Right lung (tissue), 5 donors: Measurements from ENCODE around the gene SYNGR2. TPM values are rescaled to one million over a fixed set of nuclear protein-coding genes. Genes with fewer than 3 reads are reported as not detected.
A peak's percentile ranks its signal among the peaks of the same experiment; 100 is the strongest.

Experiments
- DNase-seq, 2 donors: peaks; one replicate each; pipeline ENCODE4 v3.0.0-alpha.2; 2013
- polyA plus RNA-seq, 5 donors: library from polyadenylated mRNA; unstranded; fragments of 120-200 nt; gene quantifications; one replicate each; pipeline versions ENCODE4 v1.2.1 to v1.2.3, GENCODE V29; 2013; ENCODE audit warnings: inconsistent platforms in 1 of 5, low replicate concordance in 1 of 5; ENCODE audit not compliant: insufficient read length in 5 of 5, insufficient read depth in 1 of 5

Gene SYNGR2
- polyA plus RNA-seq, 5 donors, result 39.1 to 67.7 (median 43.5) TPM

DNA sequence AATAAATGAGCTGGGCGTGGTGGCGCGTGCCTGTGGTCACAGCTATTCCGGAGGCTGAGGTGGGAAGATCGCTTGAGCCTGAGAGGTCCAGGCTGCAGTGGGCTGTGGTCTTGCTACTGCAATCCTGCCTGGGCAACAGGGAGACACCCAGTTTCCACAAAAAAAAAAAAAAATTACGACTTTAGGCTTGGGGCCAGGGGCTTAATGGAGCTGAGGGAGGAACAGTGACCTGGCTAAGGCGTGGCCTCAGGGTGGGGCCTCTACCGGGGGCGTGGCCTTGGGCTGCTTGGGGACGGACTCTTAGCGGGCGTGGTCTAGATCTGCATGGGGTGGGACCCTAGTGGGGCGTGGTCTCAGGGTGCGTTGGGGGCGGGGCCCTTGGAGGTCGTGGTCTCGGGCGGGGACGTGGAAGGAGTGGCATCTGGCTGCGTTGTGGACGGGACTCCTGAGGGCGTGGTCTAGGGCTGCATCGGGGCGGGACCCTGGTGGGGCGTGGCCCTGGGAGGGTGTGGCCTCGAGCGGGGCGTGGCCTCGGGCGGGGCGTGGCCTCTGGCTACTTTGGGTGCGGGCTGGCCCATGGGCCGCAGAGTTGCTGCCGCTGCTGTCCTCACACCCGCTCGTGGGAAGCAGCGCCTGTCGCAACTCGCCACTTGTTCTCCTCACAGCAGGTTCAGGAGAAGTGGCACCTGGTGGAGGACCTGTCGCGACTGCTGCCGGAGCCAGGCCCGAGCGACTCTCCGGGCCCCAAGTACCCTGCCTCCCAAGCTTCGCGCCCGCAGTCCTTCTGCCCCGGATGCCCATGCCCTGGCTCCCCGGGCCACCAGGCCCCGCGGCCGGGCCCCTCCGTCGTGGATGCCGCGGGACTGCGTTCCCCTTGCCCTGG, 28.0 kb upstream of the SYNGR2 start:
- DNase-seq, result peak; percentile 67 to 68

DNA sequence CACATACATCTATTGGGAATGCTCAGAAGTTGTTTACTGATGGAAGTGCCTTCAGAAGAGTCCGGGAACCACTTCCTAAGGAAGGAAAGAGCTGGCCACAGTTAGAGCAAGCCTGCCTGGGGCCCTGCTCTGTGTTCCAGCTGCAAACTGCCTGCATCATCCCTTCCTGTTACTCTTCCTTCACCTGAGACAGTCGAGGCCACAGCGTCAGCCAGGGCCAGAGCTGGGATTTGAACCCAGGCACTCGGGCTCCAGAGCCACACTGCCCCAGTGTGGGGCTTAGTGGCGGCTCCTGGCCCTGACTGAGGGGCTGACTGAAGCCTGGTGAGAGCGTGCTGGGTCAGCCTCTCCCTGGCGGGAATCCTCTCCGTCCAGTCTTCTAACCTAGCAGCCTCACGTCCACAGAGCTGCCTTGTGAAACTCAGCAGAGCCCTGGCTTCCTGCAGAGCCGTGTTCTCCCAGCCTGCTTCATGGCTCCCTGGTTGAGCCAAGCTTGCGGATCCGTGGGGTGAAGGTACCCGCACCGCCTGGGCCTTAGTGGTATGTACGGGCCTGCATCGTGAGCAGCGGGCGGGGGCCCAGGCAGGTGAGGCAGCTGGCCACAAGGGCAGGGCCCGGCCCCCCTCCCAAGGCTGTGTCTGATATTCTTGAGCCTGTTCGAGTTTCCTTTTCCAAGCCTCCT, 26.8 kb upstream of the SYNGR2 start:
- no peak for DNase-seq

DNA sequence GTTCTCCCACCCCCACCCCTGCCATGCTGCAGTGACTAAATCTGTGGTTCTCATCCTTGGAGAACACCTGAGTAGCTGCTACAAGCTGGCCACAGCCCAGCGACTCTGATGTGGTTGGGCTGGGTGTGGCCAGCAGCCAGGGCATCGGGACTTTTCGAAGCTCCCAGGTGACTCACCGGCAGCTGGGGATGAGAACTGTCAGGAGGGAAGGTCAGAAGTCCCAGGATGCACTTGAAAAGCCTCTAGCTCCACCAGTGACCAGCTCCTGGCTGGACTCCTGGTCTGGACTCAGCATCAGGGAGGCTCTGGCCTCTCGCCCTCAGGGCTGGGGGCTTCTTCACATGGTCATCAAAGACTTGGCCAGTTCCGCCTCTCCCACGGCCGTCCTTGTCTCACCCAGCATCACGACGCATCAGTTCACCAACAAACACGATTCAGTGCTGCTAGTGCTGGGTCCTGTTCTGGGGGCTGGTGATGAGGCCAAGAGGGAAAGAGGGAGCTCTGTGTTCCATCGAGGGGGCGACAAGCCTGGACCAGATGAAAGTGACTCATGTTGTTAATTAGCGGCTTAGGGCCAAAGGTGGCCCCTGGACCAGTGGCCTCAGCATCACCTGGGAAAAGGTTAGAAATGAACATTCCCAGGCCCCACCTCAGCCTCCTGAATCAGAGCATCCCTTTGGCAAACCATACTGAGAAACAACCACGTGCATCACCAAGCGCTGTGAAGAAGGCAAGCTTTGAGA, 26.1 kb upstream of the SYNGR2 start:
- no peak for DNase-seq

DNA sequence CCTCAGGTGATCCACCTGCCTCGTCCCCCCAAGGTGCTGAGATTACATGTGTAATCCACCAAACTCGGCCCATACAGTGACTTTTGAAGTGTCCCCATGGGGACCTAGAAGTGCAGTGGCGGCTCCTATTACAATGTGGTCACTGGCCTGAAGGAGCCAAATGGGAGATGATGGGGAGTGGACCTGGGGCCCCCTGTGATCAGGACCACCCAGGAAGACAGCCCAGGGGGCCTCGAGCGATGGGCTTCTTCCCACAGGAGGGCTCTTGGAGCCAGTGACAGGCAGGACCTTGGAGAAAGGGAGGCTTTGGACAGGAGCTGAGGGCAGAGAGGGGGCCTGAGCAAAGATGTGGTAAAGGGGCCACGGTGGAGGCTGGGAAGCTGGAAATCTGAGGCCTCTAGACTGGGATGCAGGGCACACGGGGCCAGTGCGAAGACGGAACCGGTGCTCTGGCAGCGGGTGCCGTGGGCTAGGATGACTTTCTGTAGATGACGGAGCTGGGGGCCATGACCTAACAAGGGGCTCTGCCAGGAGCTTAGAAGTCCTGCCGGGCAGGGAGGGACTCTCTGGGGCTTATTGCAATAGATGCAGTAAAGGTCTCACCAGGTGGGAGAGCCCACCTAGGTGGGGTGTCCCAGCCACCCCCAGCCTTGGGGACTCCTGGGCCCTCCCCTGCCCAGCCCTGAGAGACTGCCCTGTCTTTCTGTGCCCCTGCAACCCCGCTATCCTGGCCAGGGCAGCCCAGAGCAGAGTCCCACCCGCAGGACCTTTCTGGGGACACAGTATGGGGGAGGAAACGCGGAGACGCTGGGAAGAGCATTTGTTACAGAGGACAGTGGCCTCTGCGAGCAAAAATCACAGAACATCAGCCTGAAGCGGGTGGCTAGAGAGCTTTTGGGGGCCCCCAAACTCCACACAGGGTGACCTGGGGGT, 24.9 kb upstream of the SYNGR2 start:
- DNase-seq, result no peak

DNA sequence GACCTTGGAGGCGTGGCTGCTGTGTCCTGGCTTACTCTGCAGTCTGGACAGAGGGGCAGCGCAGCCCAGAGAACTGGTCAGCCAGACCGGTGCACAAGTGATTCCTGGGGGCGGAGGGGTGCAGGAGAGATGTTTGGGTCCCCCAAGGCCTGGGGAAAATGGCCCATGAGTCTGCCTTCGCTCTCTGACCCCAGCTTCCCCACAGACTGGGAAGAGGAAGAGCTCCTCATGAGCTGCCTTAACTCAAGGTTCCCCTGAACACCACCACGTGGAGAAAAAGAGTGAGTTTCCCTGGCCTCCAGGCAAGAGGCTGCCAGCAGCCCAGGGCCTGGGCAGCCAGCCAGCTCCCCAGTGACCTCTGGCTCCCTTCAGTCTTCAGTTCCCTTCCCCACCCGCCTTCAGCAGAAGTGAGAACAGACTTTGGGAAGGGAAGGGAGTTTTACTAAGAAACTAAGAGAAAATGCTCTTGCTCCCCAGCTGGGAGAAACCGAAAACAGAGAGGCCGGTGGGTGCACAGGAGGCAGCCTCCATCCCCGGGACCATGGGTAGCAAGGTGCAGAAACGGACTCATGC, 24.1 kb upstream of the SYNGR2 start:
- peak; percentile 90 for DNase-seq

DNA sequence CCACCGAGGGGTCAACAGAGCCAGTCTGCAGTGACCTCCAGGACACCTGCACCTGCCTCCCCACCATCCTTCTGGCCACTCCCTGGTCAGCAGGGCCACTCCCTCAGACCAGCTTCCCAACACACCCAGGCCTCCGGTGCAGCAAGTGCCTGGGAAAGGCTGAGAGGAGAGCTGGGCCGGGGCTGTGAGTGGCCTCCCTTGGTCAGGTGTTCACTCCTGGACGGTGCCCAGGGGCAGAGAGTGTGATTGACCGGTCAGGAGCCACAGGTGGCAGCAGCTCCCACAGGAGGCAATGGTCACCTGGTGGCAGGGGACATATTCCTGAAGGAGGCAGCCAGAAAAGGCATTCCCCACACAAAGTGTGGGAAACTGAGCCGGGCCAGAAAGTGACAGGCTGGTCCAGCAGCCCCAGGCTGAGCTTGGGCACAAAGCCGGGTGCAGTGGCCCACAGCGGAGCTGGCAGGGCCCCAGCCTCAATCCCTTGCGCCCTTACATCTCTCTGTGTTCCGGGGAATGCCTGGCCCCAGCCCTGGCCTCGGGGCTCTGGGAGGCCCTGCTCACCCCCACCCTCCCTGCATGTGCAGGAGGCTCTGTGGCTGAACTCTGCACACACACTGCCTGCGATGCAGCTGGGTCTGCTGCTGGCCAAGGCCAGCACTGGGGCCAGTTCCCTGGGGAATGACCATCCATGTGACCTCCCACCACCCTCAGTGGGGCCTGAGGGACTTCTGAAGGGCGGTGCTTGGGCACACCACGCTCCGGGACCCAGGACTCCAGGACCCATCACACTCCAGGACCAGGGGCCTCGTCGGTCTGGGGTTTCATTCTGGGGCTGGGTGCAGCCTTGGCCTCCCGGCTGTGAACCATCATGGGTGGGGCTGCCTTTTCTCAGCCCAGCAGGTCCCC, 23.4 kb upstream of the SYNGR2 start:
- no peak for DNase-seq

DNA sequence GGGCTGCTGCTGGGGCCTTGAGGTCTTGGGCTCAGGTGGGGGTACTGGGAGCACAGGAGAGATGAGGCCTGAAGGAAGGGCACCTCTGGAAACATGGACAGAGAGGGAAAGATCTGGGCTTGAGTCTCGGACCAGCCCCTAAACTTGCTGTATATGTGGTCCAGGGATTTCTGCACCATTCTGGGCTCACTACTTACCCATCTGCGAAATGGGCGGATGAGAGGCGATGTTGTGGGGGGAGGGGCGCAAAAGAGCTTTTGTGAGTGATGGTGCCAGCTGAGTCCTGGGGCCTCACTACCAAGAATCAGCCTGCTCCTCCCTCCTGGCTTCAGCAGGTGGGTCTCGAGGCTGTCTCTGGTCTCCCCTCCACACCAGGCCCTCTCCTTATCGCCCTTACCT, 21.9 kb upstream of the SYNGR2 start:
- no peak for DNase-seq

DNA sequence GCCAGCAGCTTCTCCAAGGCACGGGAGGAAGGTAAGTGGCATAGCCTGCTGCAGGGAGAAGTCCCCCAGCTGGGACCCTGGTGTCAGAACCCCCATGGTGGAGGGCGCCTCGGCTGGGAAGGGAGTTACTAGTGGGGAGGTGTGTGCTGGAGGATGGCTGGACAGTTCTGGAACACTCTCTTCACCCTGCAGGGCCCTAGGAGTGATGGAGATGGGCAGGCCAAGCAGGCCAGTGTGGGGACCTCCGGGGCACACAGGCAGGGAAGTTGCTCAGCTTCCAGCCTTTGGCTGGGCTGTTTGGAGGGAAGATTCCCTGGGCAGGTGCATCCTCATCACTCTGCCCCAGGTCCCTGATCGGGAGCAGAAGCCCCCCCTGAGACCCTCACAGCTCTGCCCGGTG, 21.5 kb upstream of the SYNGR2 start:
- DNase-seq, result no peak

DNA sequence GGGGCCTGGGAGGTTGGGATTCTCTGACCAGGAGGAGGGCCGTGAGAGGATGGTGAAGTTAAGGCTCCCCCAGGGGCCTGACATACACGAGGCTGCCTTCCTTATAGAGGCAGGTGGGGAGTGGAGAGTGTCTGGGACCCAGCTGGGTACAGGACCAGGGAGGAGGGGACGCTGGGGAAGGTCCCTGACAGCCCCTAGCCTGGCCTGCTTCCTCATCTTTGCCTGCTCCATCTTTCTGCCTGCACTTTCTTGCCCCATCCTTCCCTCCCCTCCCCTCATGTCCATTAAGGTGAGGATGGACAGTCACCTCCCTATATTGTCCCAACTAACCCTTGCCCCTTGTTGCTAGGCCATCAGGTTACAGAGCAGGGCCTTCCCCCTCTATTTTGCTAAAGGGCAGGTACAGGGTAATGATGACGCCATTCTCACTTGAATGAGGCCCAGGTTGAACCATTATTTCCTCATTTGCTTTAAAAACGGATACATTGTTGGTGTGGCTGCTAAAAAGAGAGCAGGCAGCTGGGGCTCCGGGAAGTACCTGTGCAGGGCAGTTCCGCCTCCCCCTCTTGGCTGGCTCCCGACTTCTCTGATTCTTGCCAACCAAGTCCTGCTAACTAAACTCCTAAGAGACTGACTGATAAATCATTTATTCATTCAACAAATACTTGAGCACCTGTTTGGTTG, 20.9 kb upstream of the SYNGR2 start:
- DNase-seq, result no peak

DNA sequence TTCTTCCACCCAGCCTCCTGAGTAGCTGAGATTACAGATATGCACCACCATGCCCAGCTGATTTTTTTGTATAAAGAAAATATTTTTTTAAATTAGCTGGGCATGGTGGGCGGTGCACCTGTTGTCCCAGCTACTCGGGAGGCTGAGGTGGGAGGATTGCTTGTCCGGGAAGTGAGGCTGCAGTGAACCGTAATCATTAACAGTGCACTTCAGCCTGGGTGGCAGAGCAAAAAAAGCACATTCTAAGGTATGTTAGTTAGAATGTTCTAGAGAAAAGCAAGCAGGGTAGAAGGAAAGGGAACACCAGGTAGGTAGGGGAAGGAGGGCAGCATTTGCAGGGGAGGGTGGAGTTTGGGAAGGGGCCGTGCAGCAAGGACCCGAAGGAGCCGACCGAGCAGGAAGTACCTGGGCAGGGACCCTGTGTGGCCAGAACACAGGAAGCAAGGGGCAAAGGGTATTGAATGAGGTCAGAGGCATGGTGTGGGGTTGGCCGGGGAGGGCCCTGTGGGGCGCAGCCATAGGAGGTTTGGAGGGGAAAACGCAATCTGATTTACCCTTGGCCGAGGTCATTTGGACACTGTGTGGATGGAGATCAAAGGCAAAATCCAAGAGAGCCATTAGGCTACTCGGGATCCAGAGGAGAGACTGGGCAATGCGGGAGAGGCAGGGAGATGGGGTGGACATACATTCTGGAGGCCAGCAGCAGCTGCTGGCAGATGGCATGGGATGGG, 19.9 kb upstream of the SYNGR2 start:
- DNase-seq, result no peak

DNA sequence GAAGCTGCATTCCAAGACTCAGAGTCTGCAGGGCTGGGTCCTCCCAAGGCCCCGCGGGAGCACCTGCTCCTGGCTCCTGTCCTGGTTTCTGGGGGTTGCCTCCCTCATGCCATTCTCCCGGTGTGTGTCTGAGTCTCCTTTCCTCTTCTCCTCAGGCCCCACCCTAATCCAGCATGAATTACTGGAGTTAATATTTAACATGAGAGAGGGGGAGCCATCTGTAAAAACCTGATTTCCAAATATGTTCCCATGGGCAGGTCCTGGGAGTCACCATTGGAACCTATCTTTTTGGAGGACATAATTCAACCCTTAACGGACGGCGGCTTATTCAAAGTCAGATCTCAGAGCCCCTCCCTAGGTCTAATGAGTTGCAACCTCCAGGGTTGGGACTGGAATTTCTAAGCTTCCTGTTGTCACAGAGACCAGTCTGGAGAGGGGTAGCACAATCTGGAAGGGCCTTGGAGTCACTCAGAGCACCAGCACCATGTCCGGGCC, 16.8 kb upstream of the SYNGR2 start:
- no peak for DNase-seq

DNA sequence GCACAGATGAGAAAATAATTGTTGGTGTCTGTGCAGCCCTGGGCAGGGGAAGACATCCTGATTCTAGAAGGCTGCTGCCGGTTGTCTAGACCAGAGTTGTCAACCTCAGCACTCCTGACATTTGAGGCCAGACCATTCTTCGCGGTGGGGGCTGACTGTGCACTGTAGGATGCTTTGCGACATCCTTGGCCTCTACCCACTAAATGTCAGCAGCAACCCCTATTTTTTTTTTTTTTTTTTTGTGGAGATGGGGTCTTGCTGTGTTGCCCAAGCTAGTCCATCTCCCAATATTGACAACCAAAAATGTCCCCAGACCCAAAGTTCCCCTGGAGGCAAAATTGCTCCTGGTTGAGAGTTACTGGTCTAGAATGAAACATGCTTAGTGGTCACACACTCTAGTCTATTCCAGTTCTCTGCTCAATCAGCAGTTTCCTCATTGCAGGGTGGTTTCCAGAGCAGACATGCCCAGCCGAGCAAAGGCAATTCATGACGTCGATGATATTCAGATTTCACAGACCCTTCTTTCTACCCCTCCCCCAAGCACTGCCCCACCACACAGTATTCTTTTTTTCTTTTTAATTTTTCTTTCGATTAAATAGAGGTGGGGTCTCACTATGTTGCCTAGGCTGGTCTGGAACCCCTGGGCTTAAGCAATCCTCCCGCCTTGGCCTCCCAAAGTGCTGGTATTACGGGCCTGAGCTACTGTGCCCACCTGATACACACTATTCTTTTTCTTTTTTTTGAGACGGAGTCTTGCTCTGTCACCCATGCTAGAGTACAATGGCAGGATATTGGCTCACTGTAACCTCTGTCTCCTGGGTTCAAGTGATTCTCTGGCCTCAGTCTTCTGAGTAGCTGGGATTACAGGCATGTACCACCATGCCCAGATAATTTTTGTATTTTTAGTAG, 13.2 kb upstream of the SYNGR2 start:
- DNase-seq, result no peak

DNA sequence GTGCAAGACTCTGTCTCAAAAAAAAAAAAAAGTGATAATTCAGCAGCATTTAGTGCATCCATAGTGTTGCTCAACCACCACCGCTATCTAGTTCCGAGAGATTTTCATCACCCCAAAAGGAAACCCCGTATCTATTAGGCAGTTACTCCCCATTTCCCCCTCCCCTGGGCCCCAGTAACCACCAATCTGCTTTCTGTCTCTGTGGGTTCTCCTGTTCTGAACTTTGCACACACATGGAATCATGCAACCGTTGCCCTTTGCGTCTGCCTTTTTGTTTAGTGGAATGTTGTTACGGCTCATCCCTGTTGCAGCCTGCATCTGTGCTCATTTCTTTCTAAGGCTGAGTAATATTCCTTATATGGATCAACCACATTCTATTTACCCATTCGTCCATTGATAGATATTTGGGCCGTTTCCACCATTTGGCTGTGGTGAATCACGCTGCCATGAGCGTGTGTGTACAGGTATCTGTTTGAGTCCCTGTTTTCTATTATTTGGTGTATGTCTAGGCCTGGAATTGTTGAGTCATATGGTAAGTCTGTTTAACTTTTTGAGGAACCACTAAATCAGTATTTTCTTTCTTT, 8.7 kb upstream of the SYNGR2 start:
- DNase-seq, result no peak

DNA sequence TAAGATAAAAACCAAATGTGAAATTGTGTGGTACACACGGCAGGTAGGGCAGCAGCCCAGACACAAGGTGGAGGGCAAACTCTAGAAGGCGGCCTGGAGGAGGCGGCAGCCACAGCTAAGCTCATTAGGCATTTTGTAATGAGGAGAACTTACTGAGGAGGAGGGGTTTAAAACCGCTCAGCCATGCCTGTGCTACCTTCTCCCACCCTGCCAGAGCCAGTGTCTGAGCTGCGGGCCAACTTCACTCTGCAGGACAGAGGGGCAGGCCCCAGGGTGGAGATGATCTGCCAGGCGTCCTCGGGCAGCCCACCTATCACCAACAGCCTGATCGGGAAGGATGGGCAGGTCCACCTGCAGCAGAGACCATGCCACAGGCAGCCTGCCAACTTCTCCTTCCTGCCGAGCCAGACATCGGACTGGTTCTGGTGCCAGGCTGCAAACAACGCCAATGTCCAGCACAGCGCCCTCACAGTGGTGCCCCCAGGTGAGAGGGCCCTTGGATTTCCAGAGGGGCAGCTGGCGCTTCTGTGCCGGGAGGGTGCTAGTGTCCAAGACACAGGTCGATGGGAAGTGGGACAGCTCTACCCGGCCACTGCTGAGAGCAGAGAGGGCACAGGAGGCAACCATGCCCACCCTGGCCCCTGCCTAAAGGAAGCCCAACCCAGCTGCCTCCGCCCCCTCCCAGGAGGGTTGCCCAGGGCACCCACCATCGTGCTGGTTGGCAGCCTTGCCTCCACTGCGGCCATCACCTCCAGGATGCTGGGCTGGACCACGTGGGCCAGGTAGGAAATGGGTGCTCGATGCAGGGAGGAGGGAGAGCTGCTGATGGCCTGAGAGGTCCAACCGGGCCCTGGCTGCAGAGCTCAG, 4.3 kb upstream of the SYNGR2 start:
- no peak for DNase-seq

DNA sequence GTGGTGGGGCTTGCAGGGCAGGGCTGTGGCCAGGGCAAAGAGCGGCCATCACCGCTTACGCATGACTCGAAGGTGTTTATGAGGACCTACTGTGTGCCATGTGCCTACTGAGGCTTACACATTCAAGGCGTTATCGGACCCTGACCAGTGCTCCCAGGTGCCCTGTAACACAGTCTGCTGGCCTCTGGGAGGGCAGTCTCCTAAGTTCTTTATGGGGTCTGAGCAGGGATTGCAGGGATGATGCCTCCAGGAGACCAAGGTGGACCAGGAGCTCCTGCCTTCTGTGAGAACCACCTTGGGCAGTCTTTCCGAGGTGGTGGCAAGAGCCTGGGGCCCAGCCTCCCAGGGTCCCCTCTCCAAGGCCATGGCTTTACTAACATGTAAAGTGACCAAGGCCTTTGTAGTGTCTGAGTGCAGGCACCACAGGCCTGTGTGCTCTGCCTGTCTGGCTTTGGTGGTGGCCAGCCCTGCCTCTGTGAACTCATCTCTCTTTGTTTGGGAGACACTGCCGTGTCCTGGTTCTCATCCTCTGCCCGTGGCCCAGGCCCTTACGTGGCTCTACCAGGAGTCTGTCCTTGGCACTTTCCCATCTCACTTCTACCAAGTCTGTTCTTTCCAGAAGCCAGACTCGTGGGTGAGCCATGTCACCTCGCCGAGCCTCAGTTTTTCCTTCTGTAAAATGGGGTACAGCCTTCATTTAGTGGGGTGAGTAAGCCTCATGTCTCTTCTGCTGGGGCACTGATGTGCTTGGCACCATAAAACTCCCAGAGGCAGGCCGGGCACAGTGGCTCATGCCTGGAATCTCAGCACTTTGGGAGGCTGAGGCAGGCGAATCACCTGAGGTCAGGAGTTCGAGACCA, 3.4 kb upstream of the SYNGR2 start:
- no peak for DNase-seq
